Activated CD8-positive, alpha-beta T cell treated with anti-CD3 and anti-CD28 coated beads for 36 hours (primary cell): ENCODE measurements around the gene MEPCE. TPM values are rescaled to one million over a fixed set of nuclear protein-coding genes. Genes with fewer than 3 reads are reported as not detected.

Experiments
- ATAC-seq: fragments of 200-7000 bp; cut with Tn5 transposase; one replicate; pipeline ENCODE4 v1.10.0; 2021; ENCODE audit warnings: mild to moderate bottlenecking, moderate library complexity
- CTCF ChIA-PET: fragments of 350-600 bp; sonication (Branson Sonifier 250); formaldehyde crosslinking; loops from one replicate; lab custom pipeline; 2021; ENCODE audit warnings: antibody characterized with exemption; lab: Charles Lee
- POLR2A ChIA-PET: fragments of 350-600 bp; sonication (Branson Sonifier 250); formaldehyde crosslinking; loops from one replicate; lab custom pipeline; 2021; ENCODE audit warnings: antibody characterized with exemption; lab: Charles Lee
- DNase-seq: peaks from one replicate; pipeline ENCODE4 v3.0.0-alpha.2; 2020
- H3K27ac Mint-ChIP-seq: one replicate; pipeline ENCODE4 v1.8.0; 2021; ENCODE audit warnings: mild to moderate bottlenecking, mixed read lengths
- H3K27me3 Mint-ChIP-seq: one replicate; pipeline ENCODE4 v1.8.0; 2021; ENCODE audit warnings: mixed read lengths
- H3K36me3 Mint-ChIP-seq: one replicate; pipeline ENCODE4 v1.8.0; 2021; ENCODE audit warnings: low read depth, mixed read lengths
- H3K4me1 Mint-ChIP-seq: one replicate; pipeline ENCODE4 v1.8.0; 2021; ENCODE audit warnings: low read depth, mixed read lengths
- H3K4me3 Mint-ChIP-seq: one replicate; pipeline ENCODE4 v1.8.0; 2021; ENCODE audit warnings: mild to moderate bottlenecking, moderate library complexity, mixed read lengths
- H3K9me3 Mint-ChIP-seq: one replicate; pipeline ENCODE4 v1.8.0; 2021; ENCODE audit warnings: mixed read lengths
- CTCF ChIP-seq: fragments of 200-600 bp; IDR thresholded peaks from one replicate; pipeline ENCODE4 v1.8.0; 2022; ENCODE audit warnings: antibody characterized with exemption, mild to moderate bottlenecking
- intact Hi-C: fragments of 100-400 bp; cut with micrococcal nuclease; formaldehyde crosslinking; loops from one replicate; pipeline ENCODE4 v1.10.0; 2022
- total RNA-seq, 2 experiments: library from RNA; stranded (reverse); gene quantifications; one replicate each; pipeline ENCODE4 v1.2.3, GENCODE V29; 2021

MEPCE gene
- total RNA-seq, 2 experiments from 2014 or later, result 38.3 to 38.8 TPM

- TF ChIP-seq CTCF, result no peak
- Mint-ChIP-seq H3K27me3 (peaks cover 3% of the 10 kb centered on the region), H3K4me1 (peaks cover 11% of the 10 kb centered on the region), H3K9me3 (no peaks in the 10 kb centered on the region), H3K27ac (no peak overlapping the region), H3K4me3 (no peak overlapping the region), H3K36me3 (no peaks in the 10 kb centered on the region)
- intact Hi-C loops, result loop anchor here (5.0 to 10.0 kb wide), 2 partner anchors 35 to 267 kb away; no protein-coding TSS in a partner anchor
- ChIA-PET CTCF (interaction anchor here (1.3 to 1.4 kb wide), 3 partner anchors 18 to 57 kb away, joined by 3 to 5 read pairs (median 4); no protein-coding TSS in a partner anchor), POLR2A (no interaction called here)
- DNase-seq, result no peak
- no peak for ATAC-seq
These were observed 27.8 kb upstream of the MEPCE start for GRCh38 chr7:100401811-100402210.

GRCh38 chr7:100402241-100402640, 27.4 kb upstream of the MEPCE start:
- Mint-ChIP-seq H3K27me3 (peaks cover 3% of the 10 kb centered on the region), H3K27ac (no peak overlapping the region), H3K4me1 (peaks cover 9% of the 10 kb centered on the region), H3K36me3 (no peaks in the 10 kb centered on the region), H3K4me3 (no peak overlapping the region), H3K9me3 (no peaks in the 10 kb centered on the region)
- intact Hi-C loops, result loop anchor here (5.0 to 10.0 kb wide), 2 partner anchors 35 to 267 kb away; no protein-coding TSS in a partner anchor
- ATAC-seq (no peak), DNase-seq (no peak)
- ChIA-PET POLR2A (interaction anchor here (0.6 kb wide), 1 partner anchor 268 kb away, joined by 5 read pairs; no protein-coding TSS in a partner anchor), CTCF (interaction anchor here (1.4 to 1.5 kb wide), 3 partner anchors 48 to 269 kb away, joined by 3 to 5 read pairs (median 5); no protein-coding TSS in a partner anchor)
- TF ChIP-seq CTCF, result no peak

GRCh38 chr7:100406767-100407166, 22.9 kb upstream of the MEPCE start:
- ChIA-PET CTCF (interaction anchor here (0.6 to 3.0 kb wide), 31 partner anchors 9 to 411 kb away, joined by 3 to 38 read pairs (median 6); partner anchors contain the start of genes LAMTOR4 and ZCWPW1), POLR2A (interaction anchor here (0.7 kb wide), 1 partner anchor 130 kb away, joined by 3 read pairs; no protein-coding TSS in a partner anchor)
- Mint-ChIP-seq H3K27ac (no peak overlapping the region), H3K36me3 (no peaks in the 10 kb centered on the region), H3K9me3 (no peaks in the 10 kb centered on the region), H3K27me3 (no peaks in the 10 kb centered on the region), H3K4me1 (peaks cover 6% of the 10 kb centered on the region), H3K4me3 (no peak overlapping the region)
- TF ChIP-seq CTCF, result no peak
- ATAC-seq, result no peak
- intact Hi-C loops, result loop anchor here (10.0 kb wide), 1 partner anchor 272 kb away; no protein-coding TSS in a partner anchor
- no peak for DNase-seq

GRCh38 chr7:100407285-100408180, 22.1 kb upstream of the MEPCE start:
- no peak overlapping the region for H3K27ac Mint-ChIP-seq
- H3K27me3 Mint-ChIP-seq, result no peaks in the 10 kb centered on the region
- DNase-seq, result peak; percentile 59
- no peak overlapping the region for H3K4me3 Mint-ChIP-seq
- CTCF ChIA-PET, result interaction anchor here (0.6 to 3.0 kb wide), 40 partner anchors 8 to 412 kb away, joined by 3 to 38 read pairs (median 5); partner anchors contain the start of genes LAMTOR4 and ZCWPW1
- H3K36me3 Mint-ChIP-seq, result no peaks in the 10 kb centered on the region
- ATAC-seq, result peak; percentile 98
- peaks cover 6% of the 10 kb centered on the region for H3K4me1 Mint-ChIP-seq
- peak; percentile 65 for TF ChIP-seq CTCF
- POLR2A ChIA-PET, result interaction anchor here (0.7 kb wide), 1 partner anchor 131 kb away, joined by 3 read pairs; no protein-coding TSS in a partner anchor
- intact Hi-C loops, result loop anchor here (10.0 kb wide), 1 partner anchor 273 kb away; no protein-coding TSS in a partner anchor
- H3K9me3 Mint-ChIP-seq, result no peaks in the 10 kb centered on the region
